CD4-positive, alpha-beta T cell treated with Interleukin-17A for 1 hour (primary cell): ENCODE data around the gene OSGIN1.
"Not testable (repeated sequence)": the region's sequence is repeated elsewhere in the genome, so short reads cannot be mapped to it uniquely, and the experiment has no call there.

Experiments used
- DNase-seq: peaks from one replicate; pipeline ENCODE4 v3.0.0-alpha.2; 2020

Gene OSGIN1

GRCh38 chr16:83926726-83927397 is 26.2 kb upstream of the OSGIN1 start:
- DNase-seq, result peak; percentile 43

- DNase-seq, result no peak
Measured at GRCh38 chr16:83928341-83929055, 24.5 kb upstream of the OSGIN1 start.

DNA sequence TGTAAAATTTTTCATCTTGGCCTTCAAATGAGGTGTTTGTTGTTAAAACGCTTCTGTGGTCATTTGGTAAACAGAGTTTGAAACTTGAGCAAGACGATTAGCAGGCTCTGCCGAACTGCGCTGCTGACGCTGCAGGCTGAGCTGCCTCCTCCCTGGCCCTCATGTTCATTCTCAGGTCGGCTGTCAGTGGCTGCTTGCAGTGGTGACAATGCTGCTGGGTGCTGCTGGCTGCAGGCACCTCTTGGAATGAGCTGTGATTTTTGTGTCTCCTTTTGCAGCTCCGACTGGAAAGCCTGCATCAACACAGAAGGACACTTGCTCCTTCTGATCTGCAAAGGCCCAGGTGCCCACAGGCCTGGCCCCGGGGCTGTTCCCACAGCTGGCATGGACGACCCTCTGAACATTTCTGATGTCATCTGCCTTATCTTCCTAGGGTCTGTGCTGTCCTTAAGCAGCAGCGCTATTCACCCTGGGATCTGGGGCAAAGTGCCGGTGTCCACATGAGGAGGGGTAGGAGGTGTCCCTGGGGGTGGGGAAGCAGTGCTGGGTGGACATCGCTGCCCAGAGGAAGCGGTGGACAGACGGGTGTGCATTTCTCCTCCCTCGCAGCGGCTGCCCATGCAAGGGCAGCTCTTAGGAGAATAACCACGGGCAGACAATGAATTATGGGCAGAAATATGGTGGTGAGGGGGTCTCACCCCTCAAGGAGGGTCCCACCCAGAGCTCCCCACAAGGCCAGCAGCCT is 23.1 kb upstream of the OSGIN1 start:
- no peak for DNase-seq

- DNase-seq, result no peak
Measured at GRCh38 chr16:83930730-83931500, 22.1 kb upstream of the OSGIN1 start.

DNA sequence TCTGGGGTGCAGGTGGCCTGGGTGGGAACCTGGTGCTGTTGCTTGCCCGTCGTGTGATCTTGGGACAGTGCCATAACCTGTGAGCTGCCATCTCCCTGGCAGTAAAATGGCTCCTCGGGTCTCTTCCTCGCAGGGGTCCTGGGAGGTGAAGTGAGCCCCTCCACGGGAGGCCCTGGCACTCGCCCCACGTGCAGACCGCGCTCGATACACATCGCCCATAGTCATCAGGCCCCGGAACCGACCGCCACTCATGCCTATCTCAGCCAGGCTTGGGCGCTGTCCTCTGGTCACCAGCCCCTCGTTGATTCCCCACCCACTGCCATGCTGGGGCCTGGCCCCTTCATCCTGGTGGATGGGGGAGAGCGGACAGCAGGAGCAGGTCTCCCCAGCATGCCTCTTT is 21.5 kb upstream of the OSGIN1 start:
- DNase-seq, result no peak

- DNase-seq, result no peak
Measured at GRCh38 chr16:83932304-83932703, 20.7 kb upstream of the OSGIN1 start.

- DNase-seq, result no peak
Measured at GRCh38 chr16:83932955-83933673, 19.9 kb upstream of the OSGIN1 start.

GRCh38 chr16:83933885-83934683 is 19.0 kb upstream of the OSGIN1 start:
- no peak for DNase-seq

DNA sequence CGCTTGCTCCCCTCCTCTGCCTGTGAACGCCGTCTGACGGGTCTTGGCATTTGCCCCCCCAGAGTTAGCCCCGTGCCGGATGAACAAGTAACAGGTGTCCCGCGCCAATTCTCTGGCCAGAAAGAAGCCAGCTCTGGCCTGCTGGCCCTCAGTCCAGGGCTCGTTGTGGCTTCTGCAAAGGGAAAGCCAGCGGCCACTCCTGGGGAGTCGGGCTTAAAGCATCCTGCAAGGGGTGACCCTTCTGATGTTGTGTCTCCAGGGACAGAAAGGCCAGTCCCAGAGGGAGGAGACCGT is 18.4 kb upstream of the OSGIN1 start:
- no peak for DNase-seq

GRCh38 chr16:83935005-83935857 is 17.8 kb upstream of the OSGIN1 start:
- no peak for DNase-seq

DNA sequence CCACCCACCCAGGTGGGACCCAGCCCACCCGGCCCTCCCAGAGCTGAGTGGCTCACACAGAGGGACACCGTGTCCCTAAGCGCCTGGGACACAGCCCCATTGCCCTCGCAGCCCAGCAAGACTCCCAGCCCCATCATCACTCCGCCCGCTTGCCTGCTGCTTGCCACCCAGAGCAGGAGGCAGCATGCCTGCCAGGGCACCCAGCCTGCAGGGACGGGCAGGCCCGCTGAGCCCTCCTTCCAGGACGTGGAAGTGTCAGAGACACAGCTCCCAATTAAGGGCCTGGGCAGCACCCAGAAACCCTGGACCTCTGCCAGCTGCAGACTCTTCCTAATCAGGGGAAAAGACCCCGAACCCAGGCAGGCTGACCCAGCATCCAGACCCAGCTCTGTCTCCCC is 17.2 kb upstream of the OSGIN1 start:
- DNase-seq, result no peak

DNA sequence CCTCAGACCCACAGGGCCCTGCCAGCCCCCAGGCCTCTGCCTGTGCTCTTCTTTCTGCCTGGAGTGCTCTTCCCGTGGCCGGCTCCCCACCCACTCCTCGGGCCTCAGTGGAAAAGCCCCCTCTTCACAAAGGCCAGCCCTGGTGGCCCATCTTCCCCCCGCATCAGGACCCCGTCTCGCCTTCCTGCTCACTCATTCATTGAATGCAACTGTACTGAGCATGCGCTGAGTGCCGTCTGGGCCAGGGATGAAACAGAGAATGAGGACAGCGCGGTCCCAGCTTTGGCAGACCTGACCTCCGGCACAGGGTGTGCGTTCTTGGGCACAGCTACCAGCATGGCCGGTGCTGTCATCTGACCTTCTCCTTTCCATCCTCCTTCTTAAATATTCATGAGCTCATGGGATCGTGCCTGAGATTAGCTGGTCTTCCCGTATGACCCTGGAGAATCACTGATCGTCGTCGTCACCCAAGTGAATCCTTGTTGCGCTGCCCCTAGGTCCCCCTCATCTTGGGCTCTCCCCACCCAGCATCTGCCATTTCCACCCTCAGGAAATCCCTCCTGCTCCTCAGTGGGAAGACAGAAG is 16.4 kb upstream of the OSGIN1 start:
- no peak for DNase-seq

DNA sequence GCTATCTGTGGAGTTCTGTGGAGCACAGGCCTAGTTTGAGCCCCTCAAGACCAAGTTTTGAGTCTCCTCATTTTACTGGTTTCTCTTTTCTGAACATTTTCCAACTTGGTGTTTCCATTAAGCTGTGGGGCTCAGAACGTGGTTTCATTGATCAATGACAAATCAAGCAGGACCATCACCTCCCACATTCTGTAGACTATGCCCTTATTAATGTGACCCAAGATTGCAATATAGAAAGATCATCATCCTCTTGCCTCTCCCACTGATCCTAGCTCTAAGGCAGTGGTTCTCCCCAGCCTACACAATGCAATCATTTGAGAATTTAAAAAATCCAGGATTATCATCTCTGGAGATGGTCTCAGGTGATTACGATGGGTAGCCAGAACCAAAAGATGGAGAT is 15.8 kb upstream of the OSGIN1 start:
- no peak for DNase-seq

- no peak for DNase-seq
Measured at GRCh38 chr16:83937922-83938885, 14.8 kb upstream of the OSGIN1 start.

GRCh38 chr16:83939266-83939855 is 13.7 kb upstream of the OSGIN1 start:
- no peak for DNase-seq

DNA sequence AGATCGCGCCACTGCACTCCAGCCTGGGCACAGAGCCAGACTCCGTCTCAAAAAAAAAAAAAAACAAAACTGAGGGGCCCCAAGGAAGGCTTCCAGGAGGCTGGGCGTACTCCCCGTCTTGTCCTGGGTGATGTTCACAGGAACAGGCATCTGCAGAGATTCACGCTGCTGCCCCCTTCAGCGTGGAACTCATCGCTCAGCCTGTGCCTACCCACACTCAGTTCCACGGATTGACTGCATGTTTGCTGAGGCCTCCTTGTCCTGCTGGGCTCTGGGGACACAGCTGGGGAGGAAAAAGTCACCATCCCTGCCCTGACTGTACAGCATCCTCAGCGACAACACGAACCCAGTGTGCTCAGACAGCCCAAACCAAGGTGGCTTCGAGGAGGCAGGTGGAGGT is 12.9 kb upstream of the OSGIN1 start:
- DNase-seq, result no peak

- DNase-seq, result no peak
Measured at GRCh38 chr16:83940630-83941378, 12.2 kb upstream of the OSGIN1 start.

DNA sequence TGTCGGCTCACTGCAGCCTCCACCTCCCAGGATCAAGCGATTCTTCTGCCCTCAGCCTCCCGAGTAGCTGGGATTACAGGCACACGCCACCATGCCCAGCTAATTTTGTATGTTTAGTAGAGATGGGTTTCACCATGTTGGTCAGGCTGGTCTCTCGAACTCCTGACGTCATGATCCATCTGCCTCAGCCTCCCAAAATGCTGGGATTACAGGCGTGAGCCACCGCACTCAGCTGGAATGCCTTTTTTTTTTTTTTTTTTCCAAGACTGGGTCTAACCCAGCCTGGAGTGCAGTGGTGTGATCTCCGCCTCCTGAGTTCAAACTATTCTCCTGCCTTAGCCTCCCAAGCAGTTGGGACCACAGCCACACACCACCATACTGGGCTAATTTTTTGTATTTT is 11.5 kb upstream of the OSGIN1 start:
- not testable (repeated sequence) for DNase-seq
